DOHH2 (cell line): ENCODE data around the gene TBCD.

Source experiments
- H3F3A ChIP-seq: fragments of 200-600 bp; sonication (generic), shearing (Covaris generic); 2 replicates; pipeline ENCODE4 v1.6.0; 2016; ENCODE audit warnings: antibody characterized with exemption, mild to moderate bottlenecking; ENCODE audit not compliant: control insufficient read depth, insufficient read depth
- H3K27ac ChIP-seq: fragments of 200-600 bp; sonication (generic); 2 replicates; pipeline ENCODE4 v1.5.1; 2014; ENCODE audit warnings: low read depth, mild to moderate bottlenecking, low read length, moderate library complexity
- H3K27me3 ChIP-seq: fragments of 200-600 bp; sonication (generic); 2 replicates; pipeline ENCODE4 v1.6.1; 2014; ENCODE audit warnings: mild to moderate bottlenecking, low read length, mixed read lengths; ENCODE audit not compliant: control insufficient read depth
- H3K36me3 ChIP-seq: fragments of 200-600 bp; sonication (generic); 2 replicates; pipeline ENCODE4 v1.6.1; 2014; ENCODE audit warnings: mild to moderate bottlenecking, low read length, moderate library complexity, mixed read lengths; ENCODE audit not compliant: control insufficient read depth
- H3K4me1 ChIP-seq: fragments of 200-600 bp; sonication (generic); 2 replicates; pipeline ENCODE4 v1.6.1; 2014; ENCODE audit warnings: mild to moderate bottlenecking, low read length, mixed read lengths; ENCODE audit not compliant: control insufficient read depth
- H3K4me2 ChIP-seq: fragments of 200-600 bp; sonication (generic); 2 replicates; pipeline ENCODE4 v1.6.0; 2014; ENCODE audit warnings: mild to moderate bottlenecking, low read length, moderate library complexity
- H3K4me3 ChIP-seq: fragments of 200-600 bp; sonication (generic); 2 replicates; pipeline ENCODE4 v1.5.1; 2014; ENCODE audit warnings: mild to moderate bottlenecking, low read length, mixed read lengths
- H3K79me2 ChIP-seq: fragments of 200-600 bp; sonication (generic); 2 replicates; pipeline ENCODE4 v1.6.1; 2014; ENCODE audit warnings: mild to moderate bottlenecking, low read length, mixed read lengths; ENCODE audit not compliant: control insufficient read depth
- H3K9me2 ChIP-seq: fragments of 200-600 bp; sonication (generic); replicated peaks from 2 replicates; pipeline ENCODE4 v1.6.1; 2014; ENCODE audit warnings: mild to moderate bottlenecking, low read length, mixed read lengths; ENCODE audit not compliant: control insufficient read depth
- H3K9me3 ChIP-seq: fragments of 200-600 bp; sonication (generic); 2 replicates; pipeline ENCODE4 v1.6.1; 2014; ENCODE audit warnings: antibody characterized with exemption, low read length, mixed read lengths; ENCODE audit not compliant: control insufficient read depth, insufficient read depth
- H4K20me1 ChIP-seq: fragments of 200-600 bp; sonication (generic); 2 replicates; pipeline ENCODE4 v1.6.0; 2014; ENCODE audit warnings: low read depth, mild to moderate bottlenecking, antibody characterized with exemption, low read length, moderate library complexity; ENCODE audit not compliant: control insufficient read depth, insufficient read depth
- EZH2phosphoT487 ChIP-seq: fragments of 200-600 bp; sonication (generic); IDR thresholded peaks from 2 replicates; pipeline ENCODE4 v1.6.1; 2017; ENCODE audit warnings: borderline replicate concordance, mild to moderate bottlenecking, antibody characterized with exemption, low read length, moderate library complexity, mixed read lengths
- TF ChIP-seq, protein P1 (sequence below): fragments of 200-600 bp; sonication (generic); IDR thresholded peaks from one replicate; pipeline ENCODE4 v1.5.1; 2014; ENCODE audit warnings: antibody characterized with exemption, mild to moderate bottlenecking, low read depth, low read length; ENCODE audit not compliant: poor library complexity, severe bottlenecking

The TBCD gene

GRCh38 chr17:82826956-82827355, 75.1 kb downstream of the TBCD start:
- H3K36me3 ChIP-seq: peaks cover 25% of the 10 kb centered on the region
- TF ChIP-seq, protein P1, sequence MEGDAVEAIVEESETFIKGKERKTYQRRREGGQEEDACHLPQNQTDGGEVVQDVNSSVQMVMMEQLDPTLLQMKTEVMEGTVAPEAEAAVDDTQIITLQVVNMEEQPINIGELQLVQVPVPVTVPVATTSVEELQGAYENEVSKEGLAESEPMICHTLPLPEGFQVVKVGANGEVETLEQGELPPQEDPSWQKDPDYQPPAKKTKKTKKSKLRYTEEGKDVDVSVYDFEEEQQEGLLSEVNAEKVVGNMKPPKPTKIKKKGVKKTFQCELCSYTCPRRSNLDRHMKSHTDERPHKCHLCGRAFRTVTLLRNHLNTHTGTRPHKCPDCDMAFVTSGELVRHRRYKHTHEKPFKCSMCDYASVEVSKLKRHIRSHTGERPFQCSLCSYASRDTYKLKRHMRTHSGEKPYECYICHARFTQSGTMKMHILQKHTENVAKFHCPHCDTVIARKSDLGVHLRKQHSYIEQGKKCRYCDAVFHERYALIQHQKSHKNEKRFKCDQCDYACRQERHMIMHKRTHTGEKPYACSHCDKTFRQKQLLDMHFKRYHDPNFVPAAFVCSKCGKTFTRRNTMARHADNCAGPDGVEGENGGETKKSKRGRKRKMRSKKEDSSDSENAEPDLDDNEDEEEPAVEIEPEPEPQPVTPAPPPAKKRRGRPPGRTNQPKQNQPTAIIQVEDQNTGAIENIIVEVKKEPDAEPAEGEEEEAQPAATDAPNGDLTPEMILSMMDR: no peak
- TF ChIP-seq EZH2phosphoT487: no peak
- no peaks in the 10 kb centered on the region for H4K20me1 ChIP-seq
- no peaks in the 10 kb centered on the region for H3K4me1 ChIP-seq
- no peak overlapping the region for H3K4me2 ChIP-seq
- H3K9me2 ChIP-seq: no peaks in the 10 kb centered on the region
- H3K27ac ChIP-seq: no peak overlapping the region
- H3K9me3 ChIP-seq: no peaks in the 10 kb centered on the region
- no peaks in the 10 kb centered on the region for H3K79me2 ChIP-seq
- H3K4me3 ChIP-seq: no peak overlapping the region
- H3F3A ChIP-seq: no peaks in the 10 kb centered on the region
- H3K27me3 ChIP-seq: no peaks in the 10 kb centered on the region

GRCh38 chr17:82828875-82829487, 77.1 kb downstream of the TBCD start:
- no peaks in the 10 kb centered on the region for H3F3A ChIP-seq
- no peak overlapping the region for H3K27ac ChIP-seq
- no peak overlapping the region for H3K4me3 ChIP-seq
- H3K9me2 ChIP-seq: no peaks in the 10 kb centered on the region
- no peaks in the 10 kb centered on the region for H3K9me3 ChIP-seq
- H3K36me3 ChIP-seq: peaks cover 30% of the 10 kb centered on the region
- no peak overlapping the region for H3K4me2 ChIP-seq
- 0 out of 2 replicates have a peak, but pooled peaks cover 3% of the 10 kb centered on the region for H4K20me1 ChIP-seq
- no peaks in the 10 kb centered on the region for H3K79me2 ChIP-seq
- no peak for TF ChIP-seq EZH2phosphoT487
- TF ChIP-seq, protein P1: no peak
- no peaks in the 10 kb centered on the region for H3K27me3 ChIP-seq
- no peaks in the 10 kb centered on the region for H3K4me1 ChIP-seq

- no peak for TF ChIP-seq EZH2phosphoT487
- TF ChIP-seq, protein P1: no peak
Observed at GRCh38 chr17:82830249-82830661, 78.4 kb downstream of the TBCD start.

More at GRCh38 chr17:82830249-82830661, 78.4 kb downstream of the TBCD start:
- Histone ChIP-seq H3K27me3 (no peaks in the 10 kb centered on the region), H3K27ac (no peak overlapping the region), H3K4me1 (no peaks in the 10 kb centered on the region), H3K4me3 (no peak overlapping the region), H3K4me2 (no peak overlapping the region), H3K36me3 (peaks cover 30% of the 10 kb centered on the region), H3K9me2 (no peaks in the 10 kb centered on the region), H3F3A (no peaks in the 10 kb centered on the region), H3K79me2 (no peaks in the 10 kb centered on the region), H3K9me3 (no peaks in the 10 kb centered on the region), H4K20me1 (0 out of 2 replicates have a peak, but pooled peaks cover 3% of the 10 kb centered on the region)
